GM23338 (cell line): ENCODE data around the gene CCDC91. TPM values are rescaled to one million over a fixed set of nuclear protein-coding genes. Genes with fewer than 3 reads are reported as not detected.

Experiments used
- ATAC-seq: fragments of 200-7000 bp; cut with Tn5 transposase; 3 replicates; pipeline ENCODE4 v1.9.1; 2020
- DNase-seq: peaks from one replicate; pipeline ENCODE4 v3.0.0-alpha.2; 2015; ENCODE audit warnings: low spot score
- H2AFZ ChIP-seq: fragments of 200-600 bp; sonication (generic); 2 replicates; pipeline ENCODE4 v1.8.0; 2016; ENCODE audit warnings: antibody characterized with exemption, mild to moderate bottlenecking, moderate library complexity
- H3F3A ChIP-seq: fragments of 200-600 bp; sonication (generic); replicated peaks from 2 replicates; pipeline ENCODE4 v1.8.0; 2017; ENCODE audit warnings: antibody characterized with exemption, mixed run types, low read depth
- H3K27ac ChIP-seq: fragments of 200-600 bp; sonication (generic); 2 replicates; pipeline ENCODE4 v1.6.1; 2016; ENCODE audit warnings: low read depth
- H3K27me3 ChIP-seq: fragments of 200-600 bp; sonication (generic); 2 replicates; pipeline ENCODE4 v1.8.0; 2016; ENCODE audit warnings: mild to moderate bottlenecking, mixed run types, moderate library complexity; ENCODE audit not compliant: insufficient read depth
- H3K36me3 ChIP-seq: fragments of 200-600 bp; sonication (generic); 2 replicates; pipeline ENCODE4 v1.8.0; 2016; ENCODE audit warnings: mild to moderate bottlenecking; ENCODE audit not compliant: insufficient read depth
- H3K4me1 ChIP-seq: fragments of 200-600 bp; sonication (generic); 2 replicates; pipeline ENCODE4 v1.8.0; 2016; ENCODE audit warnings: mild to moderate bottlenecking, moderate library complexity; ENCODE audit not compliant: insufficient read depth
- H3K4me2 ChIP-seq: fragments of 200-600 bp; sonication (generic); 2 replicates; pipeline ENCODE4 v1.7.1; 2017; ENCODE audit warnings: mixed run types
- H3K4me3 ChIP-seq: fragments of 200-600 bp; sonication (generic); 2 replicates; pipeline ENCODE4 v1.6.1; 2016; ENCODE audit warnings: mixed run types
- H3K79me2 ChIP-seq: fragments of 200-600 bp; sonication (generic); replicated peaks from 2 replicates; pipeline ENCODE4 v1.8.0; 2017; ENCODE audit warnings: mild to moderate bottlenecking; ENCODE audit not compliant: insufficient read depth
- H3K9me2 ChIP-seq: fragments of 200-600 bp; sonication (generic); 2 replicates; pipeline ENCODE4 v1.8.0; 2017; ENCODE audit not compliant: insufficient read depth
- H4K20me1 ChIP-seq: fragments of 200-600 bp; sonication (generic); replicated peaks from 2 replicates; pipeline ENCODE4 v1.8.0; 2017; ENCODE audit warnings: mild to moderate bottlenecking; ENCODE audit not compliant: insufficient read depth
- H3K27ac Mint-ChIP-seq: 2 replicates; pipeline ENCODE4 v1.8.0; 2020; ENCODE audit warnings: inconsistent platforms, mild to moderate bottlenecking, moderate library complexity, mixed read lengths
- H3K27me3 Mint-ChIP-seq: 3 replicates; pipeline ENCODE4 v1.8.0; 2022; ENCODE audit warnings: low read depth, mild to moderate bottlenecking, moderate library complexity, mixed read lengths, inconsistent platforms; ENCODE audit not compliant: insufficient read depth, poor library complexity
- H3K36me3 Mint-ChIP-seq: 3 replicates; pipeline ENCODE4 v1.8.0; 2021; ENCODE audit warnings: low read depth, mild to moderate bottlenecking, inconsistent platforms, moderate library complexity, mixed read lengths
- H3K4me1 Mint-ChIP-seq: 3 replicates; pipeline ENCODE4 v1.8.0; 2020; ENCODE audit warnings: mild to moderate bottlenecking, inconsistent platforms, mixed read lengths
- H3K4me3 Mint-ChIP-seq: 3 replicates; pipeline ENCODE4 v1.8.0; 2021; ENCODE audit warnings: moderate library complexity, mild to moderate bottlenecking, inconsistent platforms, mixed read lengths
- H3K9me3 Mint-ChIP-seq: 3 replicates; pipeline ENCODE4 v1.8.0; 2020; ENCODE audit warnings: moderate library complexity, mild to moderate bottlenecking, inconsistent platforms, mixed read lengths
- CTCF ChIP-seq, 2 experiments: fragments of 200-600 bp in 1 of 2; sonication (generic) in 1 of 2; conservative IDR thresholded peaks; 2 replicates each; pipeline versions ENCODE4 v1.5.1 to v1.6.1; 2016 to 2017; ENCODE audit warnings: antibody characterized with exemption in 2 of 2, low read depth in 2 of 2, mild to moderate bottlenecking in 2 of 2, moderate library complexity in 1 of 2
- EZH2 ChIP-seq: fragments of 200-600 bp; sonication (generic); IDR thresholded peaks from one replicate; pipeline ENCODE4 v1.8.0; 2017; ENCODE audit warnings: antibody characterized with exemption, mild to moderate bottlenecking, low read depth; ENCODE audit not compliant: unreplicated experiment
- JUNB ChIP-seq: IDR thresholded peaks from one replicate; pipeline ENCODE4 v1.6.1; 2016; ENCODE audit warnings: antibody characterized with exemption; ENCODE audit not compliant: unreplicated experiment
- NANOG ChIP-seq: IDR thresholded peaks from 2 replicates; pipeline ENCODE4 v1.6.1; 2016; ENCODE audit warnings: antibody characterized with exemption, borderline replicate concordance
- POLR2AphosphoS5 ChIP-seq: IDR thresholded peaks from 2 replicates; pipeline ENCODE4 v1.6.1; 2016; ENCODE audit warnings: antibody characterized with exemption, low read depth
- REST ChIP-seq: IDR thresholded peaks from one replicate; pipeline ENCODE4 v1.6.1; 2018; ENCODE audit warnings: antibody characterized with exemption; ENCODE audit not compliant: unreplicated experiment
- STAT1 ChIP-seq: IDR thresholded peaks from one replicate; pipeline ENCODE4 v1.6.1; 2016; ENCODE audit warnings: antibody characterized with exemption; ENCODE audit not compliant: unreplicated experiment
- polyA plus RNA-seq: library from polyadenylated mRNA; unstranded; fragments of >200 nt; fragmentation: Nextera tagmentation; extraction: Ambion mirVana; gene quantifications from 2 replicates; pipeline ENCODE4 v1.2.1, GENCODE V29; 2016
- total RNA-seq: library from RNA; depleted of rRNA; stranded (reverse); fragments of >200 nt; shearing (Covaris generic); gene quantifications from 2 replicates; pipeline ENCODE4 v1.2.3, GENCODE V29; 2014

The CCDC91 gene
- total and polyA plus RNA-seq, 2 experiments from 2014 or later, result 24.7 to 48.7 TPM

- H2AFZ ChIP-seq, result no peak overlapping the region
- H3K4me2 ChIP-seq, result no peak overlapping the region
- no peaks in the 10 kb centered on the region for H3K79me2 ChIP-seq
- peaks cover 22% of the 10 kb centered on the region for H3K36me3 Mint-ChIP-seq
- TF ChIP-seq EZH2, result no peak
- TF ChIP-seq CTCF (conservative IDR thresholded peaks at IDR 0.05; ENCODE audit: low read depth in 2 of 2), result no peak
- no peak for TF ChIP-seq STAT1
- no peak for TF ChIP-seq POLR2AphosphoS5
- no peak overlapping the region for H3K27ac ChIP-seq
- H3K4me3 Mint-ChIP-seq, result no peak overlapping the region
- no peaks in the 10 kb centered on the region for H3K9me2 ChIP-seq
- DNase-seq (no peak), ATAC-seq (no peak)
- peaks cover 11% of the 10 kb centered on the region; the same call in 1 of the 2 replicates for H3K4me1 ChIP-seq
- H3K4me1 Mint-ChIP-seq, result peaks cover 15% of the 10 kb centered on the region
- peaks cover 7% of the 10 kb centered on the region; the same call in 2 of the 3 replicates for H3K9me3 Mint-ChIP-seq
- no peaks in the 10 kb centered on the region for H3K27me3 ChIP-seq
- H3K27me3 Mint-ChIP-seq, result no peaks in the 10 kb centered on the region
- H3K36me3 ChIP-seq, result no peaks in the 10 kb centered on the region
- no peak overlapping the region for H3K4me3 ChIP-seq
- no peaks in the 10 kb centered on the region for H4K20me1 ChIP-seq
- no peak overlapping the region for H3K27ac Mint-ChIP-seq
- no peaks in the 10 kb centered on the region for H3F3A ChIP-seq
Observed at GRCh38 chr12:28318273-28318672, 128.0 kb downstream of the CCDC91 start.

GRCh38 chr12:28320353-28320752, 130.1 kb downstream of the CCDC91 start:
- Mint-ChIP-seq H3K27ac (peak overlapping the region; percentile 70), H3K4me1 (peaks cover 27% of the 10 kb centered on the region), H3K36me3 (peaks cover 15% of the 10 kb centered on the region), H3K27me3 (no peaks in the 10 kb centered on the region), H3K4me3 (no peak overlapping the region), H3K9me3 (peaks cover 7% of the 10 kb centered on the region; the same call in 2 of the 3 replicates)
- Histone ChIP-seq H3K4me2 (peak overlapping the region; percentile 39; the same call in 1 of the 2 replicates), H3K27ac (no peak overlapping the region), H3K79me2 (no peaks in the 10 kb centered on the region), H3K27me3 (no peaks in the 10 kb centered on the region), H2AFZ (no peak overlapping the region), H4K20me1 (no peaks in the 10 kb centered on the region), H3K9me2 (no peaks in the 10 kb centered on the region), H3F3A (no peaks in the 10 kb centered on the region), H3K4me3 (no peak overlapping the region), H3K4me1 (peaks cover 11% of the 10 kb centered on the region; the same call in 1 of the 2 replicates), H3K36me3 (no peaks in the 10 kb centered on the region)
- no peak for DNase-seq
- no peak for ATAC-seq
- TF ChIP-seq NANOG (no peak), POLR2AphosphoS5 (no peak), JUNB (no peak), EZH2 (no peak), REST (no peak)
